Uterus (tissue), 2 donors: Measurements from ENCODE around the gene FOXP2.

Experiments used
- CTCF ChIP-seq, 4 experiments: fragments of 200-600 bp in 2 of 4; fragments of 450-650 bp in 2 of 4; sonication (generic) in 2 of 4; IDR thresholded peaks; one replicate each; pipeline ENCODE4 v1.5.1; 2016 to 2019; ENCODE audit warnings: antibody characterized with exemption in 4 of 4, mild to moderate bottlenecking in 2 of 4, moderate library complexity in 1 of 4
- POLR2A ChIP-seq, 2 donors: fragments of 450-650 bp; IDR thresholded peaks; one replicate each; pipeline ENCODE4 v1.6.1; 2016; ENCODE audit warnings: antibody characterized with exemption in 2 of 2, mild to moderate bottlenecking in 1 of 2, moderate library complexity in 1 of 2

DNA sequence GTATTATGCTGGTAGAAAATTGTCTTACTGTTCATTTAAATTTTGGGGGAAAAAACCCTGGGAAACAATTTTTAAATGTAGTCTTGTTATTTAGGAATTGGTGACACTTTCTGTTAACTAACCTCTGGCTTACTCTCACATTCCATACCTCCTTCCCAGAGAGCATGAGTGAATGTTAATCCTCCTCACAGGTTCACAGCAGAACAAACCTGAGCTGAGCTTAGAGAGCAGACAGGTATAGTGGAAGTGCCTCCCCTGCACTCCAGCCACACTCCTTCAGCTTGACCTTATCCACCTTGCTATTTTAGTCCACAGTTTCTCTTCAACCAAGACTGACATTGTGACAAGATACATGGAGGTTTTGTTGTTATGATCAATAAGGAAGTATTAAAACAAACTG lies 235.9 kb downstream of the FOXP2 start:
- no peak for TF ChIP-seq CTCF (IDR thresholded peaks at IDR 0.05)
- no peak for TF ChIP-seq POLR2A (IDR thresholded peaks at IDR 0.05)
